ENCODE measurements around the gene PRR11.

PRR11 gene

GRCh38 chr17:59151591-59151990 lies 4.0 kb upstream of the PRR11 start:
- no CpG with 5 or more reads among the region's 1 CpG for WGBS (ENCODE audit: insufficient coverage)
- DNase-seq: no peak
- CTCF ChIA-PET: no interaction called here
- H3K9me3 ChIP-seq (ENCODE audit: control extremely low read depth in 1 of 5, control insufficient read depth in 4 of 5, insufficient read depth in 2 of 5, low read depth in 1 of 5, low read length in 4 of 5): no peaks in the 10 kb centered on the region
- peak overlapping the region in 1 of 2 experiments; percentile 16 for H3K27ac ChIP-seq (ENCODE audit: insufficient read depth in 1 of 2, low read depth in 1 of 2, low read length in 2 of 2, poor library complexity in 1 of 2, severe bottlenecking in 2 of 2)
- no peaks in the 10 kb centered on the region for H3K36me3 ChIP-seq (ENCODE audit: control insufficient read depth in 4 of 4, insufficient read depth in 4 of 4, low read length in 3 of 4)
- H3K4me1 ChIP-seq (ENCODE audit: control extremely low read depth in 1 of 4, control insufficient read depth in 4 of 4, insufficient read depth in 4 of 4, low read length in 3 of 4): peaks cover 6 to 38% (median 25%) of the 10 kb centered on the region in 4 experiments
- POLR2A ChIA-PET: no interaction called here
- H3K27me3 ChIP-seq (replicated peaks in 2 of 5; ENCODE audit: control insufficient read depth in 4 of 5, insufficient read depth in 5 of 5, low read length in 4 of 5): no peaks in the 10 kb centered on the region
- H3K4me3 ChIP-seq (ENCODE audit: control insufficient read depth in 1 of 7, extremely low read depth in 1 of 7, insufficient read depth in 4 of 7, low read depth in 2 of 7, low read length in 6 of 7): no peak overlapping the region

GRCh38 chr17:59152925-59153324 lies 2.6 kb upstream of the PRR11 start:
- Histone ChIP-seq H3K27ac (ENCODE audit: insufficient read depth in 1 of 2, low read depth in 1 of 2, low read length in 2 of 2, poor library complexity in 1 of 2, severe bottlenecking in 2 of 2) (peak overlapping the region in 1 of 2 experiments; percentile 94), H3K4me3 (ENCODE audit: control insufficient read depth in 1 of 7, extremely low read depth in 1 of 7, insufficient read depth in 4 of 7, low read depth in 2 of 7, low read length in 6 of 7) (peak overlapping the region in 1 of 7 experiments; percentile 98), H3K4me1 (ENCODE audit: control extremely low read depth in 1 of 4, control insufficient read depth in 4 of 4, insufficient read depth in 4 of 4, low read length in 3 of 4) (peaks cover 10 to 49% (median 27%) of the 10 kb centered on the region in 4 experiments), H3K36me3 (ENCODE audit: control insufficient read depth in 4 of 4, insufficient read depth in 4 of 4, low read length in 3 of 4) (no peaks in the 10 kb centered on the region), H3K27me3 (replicated peaks in 2 of 5; ENCODE audit: control insufficient read depth in 4 of 5, insufficient read depth in 5 of 5, low read length in 4 of 5) (no peaks in the 10 kb centered on the region), H3K9me3 (ENCODE audit: control extremely low read depth in 1 of 5, control insufficient read depth in 4 of 5, insufficient read depth in 2 of 5, low read depth in 1 of 5, low read length in 4 of 5) (no peaks in the 10 kb centered on the region)
- ChIA-PET POLR2A (interaction anchor here (0.6 kb wide), 1 partner anchor 47 kb away, joined by 3 read pairs; no protein-coding TSS in a partner anchor), CTCF (interaction anchor here (1.0 kb wide), 1 partner anchor 35 kb away, joined by 3 read pairs; no protein-coding TSS in a partner anchor)
- no CpG with 5 or more reads among the region's 1 CpG for WGBS (ENCODE audit: insufficient coverage)
- no peak for DNase-seq

- DNase-seq: no peak
- H3K27ac ChIP-seq (ENCODE audit: insufficient read depth in 1 of 2, low read depth in 1 of 2, low read length in 2 of 2, poor library complexity in 1 of 2, severe bottlenecking in 2 of 2): peak overlapping the region; percentile 80 to 94
- H3K4me3 ChIP-seq (ENCODE audit: control insufficient read depth in 1 of 7, extremely low read depth in 1 of 7, insufficient read depth in 4 of 7, low read depth in 2 of 7, low read length in 6 of 7): peak overlapping the region; percentile 91 to 99 (median 97)
- CTCF ChIA-PET: no interaction called here
- H3K36me3 ChIP-seq (ENCODE audit: control insufficient read depth in 4 of 4, insufficient read depth in 4 of 4, low read length in 3 of 4): no peaks in the 10 kb centered on the region
- no peaks in the 10 kb centered on the region for H3K27me3 ChIP-seq (replicated peaks in 2 of 5; ENCODE audit: control insufficient read depth in 4 of 5, insufficient read depth in 5 of 5, low read length in 4 of 5)
- POLR2A ChIA-PET: no interaction called here
- H3K9me3 ChIP-seq (ENCODE audit: control extremely low read depth in 1 of 5, control insufficient read depth in 4 of 5, insufficient read depth in 2 of 5, low read depth in 1 of 5, low read length in 4 of 5): no peaks in the 10 kb centered on the region
- 0% methylated on average over 25 of the region's 25 CpGs for WGBS (ENCODE audit: insufficient coverage)
- peaks cover 10 to 49% (median 27%) of the 10 kb centered on the region in 4 experiments for H3K4me1 ChIP-seq (ENCODE audit: control extremely low read depth in 1 of 4, control insufficient read depth in 4 of 4, insufficient read depth in 4 of 4, low read length in 3 of 4)
Observed at GRCh38 chr17:59154292-59154720, 1.2 kb upstream of the PRR11 start.

- Histone ChIP-seq H3K4me1 (ENCODE audit: control extremely low read depth in 1 of 4, control insufficient read depth in 4 of 4, insufficient read depth in 4 of 4, low read length in 3 of 4) (peaks cover 10 to 51% (median 26%) of the 10 kb centered on the region in 4 experiments), H3K9me3 (ENCODE audit: control extremely low read depth in 1 of 5, control insufficient read depth in 4 of 5, insufficient read depth in 2 of 5, low read depth in 1 of 5, low read length in 4 of 5) (no peaks in the 10 kb centered on the region), H3K36me3 (ENCODE audit: control insufficient read depth in 4 of 4, insufficient read depth in 4 of 4, low read length in 3 of 4) (no peaks in the 10 kb centered on the region), H3K27ac (ENCODE audit: insufficient read depth in 1 of 2, low read depth in 1 of 2, low read length in 2 of 2, poor library complexity in 1 of 2, severe bottlenecking in 2 of 2) (peak within 1 kb of the TSS; percentile 80 to 94), H3K4me3 (ENCODE audit: control insufficient read depth in 1 of 7, extremely low read depth in 1 of 7, insufficient read depth in 4 of 7, low read depth in 2 of 7, low read length in 6 of 7) (peak within 1 kb of the TSS; percentile 91 to 99 (median 97)), H3K27me3 (replicated peaks in 2 of 5; ENCODE audit: control insufficient read depth in 4 of 5, insufficient read depth in 5 of 5, low read length in 4 of 5) (no peaks in the 10 kb centered on the region)
- CTCF ChIA-PET: no interaction called here
- POLR2A ChIA-PET: interaction anchor here (0.6 to 1.0 kb wide), 4 partner anchors 11 to 496 kb away, joined by 3 read pairs; no protein-coding TSS in a partner anchor
- WGBS (ENCODE audit: insufficient coverage): 0% methylated on average over 25 of the region's 39 CpGs
- DNase-seq: peak in 1 of 3 donors; percentile 100
Observed at GRCh38 chr17:59154721-59155438, 666 bp upstream of the PRR11 start, which contains the start of gene SKA2. SKA2 (minus strand) TSS chr17:59155186; CDS start chr17:59155163, 23 bp downstream.

- no peaks in the 10 kb centered on the region for H3K9me3 ChIP-seq (ENCODE audit: control extremely low read depth in 1 of 5, control insufficient read depth in 4 of 5, insufficient read depth in 2 of 5, low read depth in 1 of 5, low read length in 4 of 5)
- H3K27ac ChIP-seq (ENCODE audit: insufficient read depth in 1 of 2, low read depth in 1 of 2, low read length in 2 of 2, poor library complexity in 1 of 2, severe bottlenecking in 2 of 2): peak overlapping the region in 1 of 2 experiments; percentile 22
- ChIA-PET CTCF (interaction anchor here (1.5 to 2.4 kb wide), 2 partner anchors 15 to 50 kb away, joined by 3 to 6 read pairs; no protein-coding TSS in a partner anchor), POLR2A (no interaction called here)
- H3K4me3 ChIP-seq (ENCODE audit: control insufficient read depth in 1 of 7, extremely low read depth in 1 of 7, insufficient read depth in 4 of 7, low read depth in 2 of 7, low read length in 6 of 7): peak overlapping the region in 2 of 7 experiments; percentile 33 to 39
- DNase-seq: peak; percentile 33 to 66 (median 65)
- no peaks in the 10 kb centered on the region for H3K27me3 ChIP-seq (replicated peaks in 2 of 5; ENCODE audit: control insufficient read depth in 4 of 5, insufficient read depth in 5 of 5, low read length in 4 of 5)
- 100% methylated on average over 7 of the region's 9 CpGs for WGBS (ENCODE audit: insufficient coverage)
- peaks cover 0 to 4% (median 0%) of the 10 kb centered on the region in 4 experiments for H3K36me3 ChIP-seq (ENCODE audit: control insufficient read depth in 4 of 4, insufficient read depth in 4 of 4, low read length in 3 of 4)
- H3K4me1 ChIP-seq (ENCODE audit: control extremely low read depth in 1 of 4, control insufficient read depth in 4 of 4, insufficient read depth in 4 of 4, low read length in 3 of 4): peaks cover 13 to 36% (median 27%) of the 10 kb centered on the region in 4 experiments
Observed at GRCh38 chr17:59160157-59161025, 4.8 kb downstream of the PRR11 start.

- no peak for DNase-seq
- ChIA-PET POLR2A (no interaction called here), CTCF (interaction anchor here (0.7 to 2.4 kb wide), 5 partner anchors 10 to 78 kb away, joined by 3 to 6 read pairs (median 3); no protein-coding TSS in a partner anchor)
- Histone ChIP-seq H3K4me3 (ENCODE audit: control insufficient read depth in 1 of 7, extremely low read depth in 1 of 7, insufficient read depth in 4 of 7, low read depth in 2 of 7, low read length in 6 of 7) (no peak overlapping the region), H3K9me3 (ENCODE audit: control extremely low read depth in 1 of 5, control insufficient read depth in 4 of 5, insufficient read depth in 2 of 5, low read depth in 1 of 5, low read length in 4 of 5) (no peaks in the 10 kb centered on the region), H3K4me1 (ENCODE audit: control extremely low read depth in 1 of 4, control insufficient read depth in 4 of 4, insufficient read depth in 4 of 4, low read length in 3 of 4) (peaks cover 7 to 31% (median 19%) of the 10 kb centered on the region in 4 experiments), H3K27ac (ENCODE audit: insufficient read depth in 1 of 2, low read depth in 1 of 2, low read length in 2 of 2, poor library complexity in 1 of 2, severe bottlenecking in 2 of 2) (peak overlapping the region in 1 of 2 experiments; percentile 1), H3K36me3 (ENCODE audit: control insufficient read depth in 4 of 4, insufficient read depth in 4 of 4, low read length in 3 of 4) (peaks cover 0 to 4% (median 0%) of the 10 kb centered on the region in 4 experiments), H3K27me3 (replicated peaks in 2 of 5; ENCODE audit: control insufficient read depth in 4 of 5, insufficient read depth in 5 of 5, low read length in 4 of 5) (no peaks in the 10 kb centered on the region)
- WGBS (ENCODE audit: insufficient coverage): 89% methylated on average over 1 of the region's 2 CpGs
Observed at GRCh38 chr17:59161477-59161876, 5.9 kb downstream of the PRR11 start.

All from common myeloid progenitor, CD34-positive (primary cell).